K562 (cell line): ENCODE measurements around the gene SPON1. TPM values are rescaled to one million over a fixed set of nuclear protein-coding genes. Genes with fewer than 3 reads are reported as not detected.

Experiments used
- ATAC-seq: fragments of 200-7000 bp; cut with Tn5 transposase; 3 replicates; pipeline ENCODE4 v1.9.1; 2020; ENCODE audit warnings: moderate library complexity
- BruUV-seq: library from RNA; stranded (reverse); fragments of 400-500 nt; replicated peaks from 2 replicates; lab custom pipeline; 2021; lab: Mats Ljungman, UMichigan
- CTCF ChIA-PET: fragments of 300-600 bp; formaldehyde crosslinking; extraction: SDS; loops from one replicate; lab custom pipeline; 2021; ENCODE audit warnings: low intra/inter-chr PET ratio; lab: Yijun Ruan, JAX
- POLR2A ChIA-PET: fragments of 300-600, 350-650 bp; sonication (Branson Sonifier 250); formaldehyde crosslinking; extraction: SDS; loops from one replicate; lab custom pipeline; 2021; ENCODE audit warnings: antibody characterized with exemption, inconsistent platforms; lab: Yijun Ruan, JAX
- DNase-seq, 4 experiments: peaks; one replicate each; pipeline versions ENCODE4 v3.0.0 to v3.0.0-alpha.2; 2011 to 2018; ENCODE audit warnings: low spot score in 3 of 4, mixed read lengths in 3 of 4; ENCODE audit errors: extremely low read depth in 1 of 4
- FAIRE-seq: peaks from 2 replicates; lab custom pipeline; 2011; peaks lifted over from hg19 to GRCh38; lab: Jason Lieb, UNC
- H2AFZ ChIP-seq: 2 replicates; pipeline ENCODE4 v1.6.0; 2011; ENCODE audit warnings: low read depth, low read length, control low read depth, inconsistent platforms
- H3K27ac ChIP-seq: fragments of 200-600 bp; 3 replicates; pipeline ENCODE4 v1.8.0; 2011; ENCODE audit warnings: low read depth, mild to moderate bottlenecking, control low read depth, inconsistent platforms, low read length, moderate library complexity, mixed read lengths; ENCODE audit errors: extremely low read depth
- H3K27me3 ChIP-seq, 2 experiments: fragments of 300-600 bp in 1 of 2; 2 replicates in 1 of 2; 3 replicates in 1 of 2; pipeline versions ENCODE4 v1.6.0 to v1.8.0; 2011; ENCODE audit warnings: inconsistent platforms in 2 of 2, low read length in 2 of 2, mild to moderate bottlenecking in 1 of 2, mixed read lengths in 1 of 2, moderate library complexity in 1 of 2; ENCODE audit not compliant: control insufficient read depth in 2 of 2, insufficient read depth in 2 of 2
- H3K36me3 ChIP-seq: fragments of 300-600 bp; 3 replicates; pipeline ENCODE4 v1.8.0; 2011; ENCODE audit warnings: mild to moderate bottlenecking, low read length, inconsistent platforms; ENCODE audit not compliant: control insufficient read depth, insufficient read depth
- H3K4me1 ChIP-seq, 2 experiments: fragments of 200-600 bp in 1 of 2; replicated peaks in 1 of 2; 2 replicates in 1 of 2; 3 replicates in 1 of 2; pipeline versions ENCODE4 v1.5.1 to v1.8.0; 2011; ENCODE audit warnings: inconsistent platforms in 2 of 2, low read length in 2 of 2, mild to moderate bottlenecking in 1 of 2, mixed read lengths in 1 of 2, moderate library complexity in 1 of 2; ENCODE audit not compliant: control insufficient read depth in 2 of 2, insufficient read depth in 2 of 2
- H3K4me2 ChIP-seq: 2 replicates; pipeline ENCODE4 v1.6.1; 2011; ENCODE audit warnings: low read length, control low read depth, inconsistent platforms, mixed read lengths; ENCODE audit not compliant: insufficient read depth
- H3K4me3 ChIP-seq: fragments of 200-600 bp; sonication (generic), shearing (Covaris generic); 2 replicates; pipeline ENCODE4 v1.5.1; 2016; ENCODE audit warnings: control low read depth, inconsistent platforms
- H3K79me2 ChIP-seq: fragments of 200-600 bp; 3 replicates; pipeline ENCODE4 v1.8.0; 2011; ENCODE audit warnings: low read length, inconsistent platforms; ENCODE audit not compliant: control insufficient read depth, insufficient read depth
- H3K9ac ChIP-seq, 2 experiments: 2 replicates each; pipeline versions ENCODE4 v1.6.0 to v1.6.1; 2011; ENCODE audit warnings: low read depth in 2 of 2, low read length in 2 of 2, control low read depth in 1 of 2, inconsistent platforms in 1 of 2, mild to moderate bottlenecking in 1 of 2, mixed read lengths in 1 of 2; ENCODE audit not compliant: insufficient read depth in 1 of 2
- H3K9me1 ChIP-seq: one replicate; pipeline ENCODE4 v1.6.0; 2011; ENCODE audit warnings: inconsistent platforms, mild to moderate bottlenecking, low read length, moderate library complexity; ENCODE audit not compliant: control insufficient read depth, insufficient read depth
- H3K9me3 ChIP-seq: replicated peaks from 2 replicates; pipeline ENCODE4 v1.5.1; 2011; ENCODE audit warnings: low read depth, low read length, inconsistent platforms; ENCODE audit not compliant: control insufficient read depth, insufficient read depth
- H4K20me1 ChIP-seq: replicated peaks from 2 replicates; pipeline ENCODE4 v1.6.1; 2011; ENCODE audit warnings: low read length, inconsistent platforms, mixed read lengths; ENCODE audit not compliant: control insufficient read depth, insufficient read depth
- BRD4 ChIP-seq: fragments of 200-600 bp; sonication (generic); IDR thresholded peaks from 2 replicates; pipeline ENCODE4 v1.6.1; 2017; ENCODE audit warnings: inconsistent platforms
- HLTF ChIP-seq: fragments of 450-650 bp; IDR thresholded peaks from 2 replicates; pipeline ENCODE4 v1.6.1; 2016
- POLR2AphosphoS2 ChIP-seq: IDR thresholded peaks from 2 replicates; pipeline ENCODE4 v1.6.1; 2012; ENCODE audit warnings: low read length, improper control_type of control experiment
- RFX7 ChIP-seq: fragments of 250-450 bp; sonication (Bioruptor Pico); IDR thresholded peaks from 2 replicates; pipeline ENCODE4 v1.5.1; 2021; ENCODE audit warnings: mild to moderate bottlenecking
- U2AF1 ChIP-seq: fragments of 200-400 bp; formaldehyde crosslinking; optimal IDR thresholded peaks from 2 replicates; pipeline ENCODE3; 2017; ENCODE audit warnings: mild to moderate bottlenecking, low read depth, low read length, moderate library complexity
- WHSC1 ChIP-seq: IDR thresholded peaks from one replicate; pipeline ENCODE4 v1.6.1; 2012; ENCODE audit warnings: low read length, control low read depth, inconsistent platforms
- ZFP91 ChIP-seq: sonication (generic); formaldehyde crosslinking; IDR thresholded peaks from 2 replicates; pipeline ENCODE4 v1.8.0; 2022; ENCODE audit warnings: mild to moderate bottlenecking, missing genetic modification reagents
- ZNF280B ChIP-seq: fragments of 250-450 bp; sonication (Bioruptor Pico); IDR thresholded peaks from 2 replicates; pipeline ENCODE4 v1.5.1; 2021; ENCODE audit warnings: mild to moderate bottlenecking
- ZNF644 ChIP-seq: fragments of 200-800 bp; sonication (Bioruptor generic); IDR thresholded peaks from 2 replicates; pipeline ENCODE4 v1.6.1; 2016; ENCODE audit warnings: low read depth, missing genetic modification characterization, missing compliant biosample characterization
- ZNF780A ChIP-seq: fragments of 250-450 bp; sonication (Bioruptor Pico); IDR thresholded peaks from 2 replicates; pipeline ENCODE4 v1.5.0; 2021; ENCODE audit warnings: mild to moderate bottlenecking
- WGBS: fragments of 100-300 bp; shearing (Covaris generic); methylation state at CpG from one replicate; pipeline ENCODE4 v1.1.6; 2016; ENCODE audit warnings: low coverage, mixed read lengths; ENCODE audit not compliant: insufficient coverage; ENCODE audit errors: missing lambda C conversion rate; 5-methylcytosine and 5-hydroxymethylcytosine counted together
- in situ Hi-C: fragments of 300-500 bp; cut with MboI; formaldehyde crosslinking; loops from 4 replicates; pipeline ENCODE4 v1.15.0; 2018; ENCODE audit warnings: inconsistent platforms, mixed read lengths
- intact Hi-C: fragments of 100-400 bp; cut with micrococcal nuclease; formaldehyde crosslinking; loops from 2 replicates; pipeline ENCODE4 v1.14.2; 2022
- polyA plus RNA-seq, 8 experiments: library from polyadenylated mRNA; depleted of rRNA in 4 of 8; stranded (reverse) in 5 of 8; unstranded in 3 of 8; fragments of >200 nt; fragmentation: Nextera tagmentation in 2 of 8; fragmentation: Illumina TruSeq in 1 of 8; extraction: Ambion mirVana in 2 of 8; extraction: Trizol in 1 of 8; gene quantifications; 2 replicates each; pipeline versions ENCODE4 v1.2.1 to v1.2.3, GENCODE V29; 2011 to 2014; ENCODE audit warnings: inconsistent platforms in 1 of 8, missing spikeins in 1 of 8
- total RNA-seq, 7 experiments: library from RNA; depleted of rRNA in 6 of 7; stranded (reverse); fragments of >200 nt in 6 of 7; fragmentation: Illumina TruSeq in 2 of 7; extraction: Trizol in 2 of 7; gene quantifications; 2 replicates each; pipeline versions ENCODE4 v1.2.1 to v1.2.3, GENCODE V29; 2011 to 2021; ENCODE audit warnings: low replicate concordance in 1 of 7
- TF ChIP-seq, protein P1 (sequence below): fragments of 450-650 bp; formaldehyde crosslinking; IDR thresholded peaks from 2 replicates; pipeline ENCODE4 v1.4.0; 2020; ENCODE audit warnings: mild to moderate bottlenecking, mixed read lengths
- TF ChIP-seq, protein P2 (sequence below): fragments of 450-650 bp; IDR thresholded peaks from 2 replicates; pipeline ENCODE4 v1.6.1; 2016; ENCODE audit warnings: antibody characterized with exemption

SPON1 gene
- total and polyA plus RNA-seq, 9 of the 15 experiments (the other 6 are each of a cell fraction or from before 2014, with no cell fraction given) = 0.04 to 0.06 TPM; not detected in 7

- in situ Hi-C loops = no loop called here
- Histone ChIP-seq H3K27ac (no peak overlapping the region), H3K9ac (no peak overlapping the region), H3K36me3 (no peaks in the 10 kb centered on the region), H4K20me1 (no peaks in the 10 kb centered on the region)
- no peak for FAIRE-seq
- TF ChIP-seq ZNF780A (no peak), RFX7 (CRISPR knock-in tag) (no peak), ZFP91 (CRISPR knock-in tag) (no peak), U2AF1 (no peak), BRD4 (no peak), ZNF644 (tag) (no peak), ZNF280B (no peak), WHSC1 (no peak), POLR2AphosphoS2 (no peak), HLTF (no peak)
- TF ChIP-seq, protein P1, sequence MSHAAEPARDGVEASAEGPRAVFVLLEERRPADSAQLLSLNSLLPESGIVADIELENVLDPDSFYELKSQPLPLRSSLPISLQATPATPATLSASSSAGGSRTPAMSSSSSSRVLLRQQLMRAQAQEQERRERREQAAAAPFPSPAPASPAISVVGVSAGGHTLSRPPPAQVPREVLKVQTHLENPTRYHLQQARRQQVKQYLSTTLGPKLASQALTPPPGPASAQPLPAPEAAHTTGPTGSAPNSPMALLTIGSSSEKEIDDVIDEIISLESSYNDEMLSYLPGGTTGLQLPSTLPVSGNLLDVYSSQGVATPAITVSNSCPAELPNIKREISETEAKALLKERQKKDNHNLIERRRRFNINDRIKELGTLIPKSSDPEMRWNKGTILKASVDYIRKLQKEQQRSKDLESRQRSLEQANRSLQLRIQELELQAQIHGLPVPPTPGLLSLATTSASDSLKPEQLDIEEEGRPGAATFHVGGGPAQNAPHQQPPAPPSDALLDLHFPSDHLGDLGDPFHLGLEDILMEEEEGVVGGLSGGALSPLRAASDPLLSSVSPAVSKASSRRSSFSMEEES = no peak
- TF ChIP-seq, protein P2, sequence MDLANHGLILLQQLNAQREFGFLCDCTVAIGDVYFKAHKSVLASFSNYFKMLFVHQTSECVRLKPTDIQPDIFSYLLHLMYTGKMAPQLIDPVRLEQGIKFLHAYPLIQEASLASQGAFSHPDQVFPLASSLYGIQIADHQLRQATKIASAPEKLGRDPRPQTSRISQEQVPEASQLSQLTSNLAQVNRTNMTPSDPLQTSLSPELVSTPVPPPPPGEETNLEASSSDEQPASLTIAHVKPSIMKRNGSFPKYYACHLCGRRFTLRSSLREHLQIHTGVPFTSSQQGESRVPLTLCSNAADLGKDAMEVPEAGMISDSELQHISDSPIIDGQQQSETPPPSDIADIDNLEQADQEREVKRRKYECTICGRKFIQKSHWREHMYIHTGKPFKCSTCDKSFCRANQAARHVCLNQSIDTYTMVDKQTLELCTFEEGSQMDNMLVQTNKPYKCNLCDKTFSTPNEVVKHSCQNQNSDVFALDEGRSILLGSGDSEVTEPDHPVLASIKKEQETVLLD = no peak
- TF ChIP-seq, all 486 proteins: peak for 0
- no TSS peak for BruUV-seq
- Histone ChIP-seq H2AFZ (no peak overlapping the region), H3K79me2 (no peaks in the 10 kb centered on the region), H3K4me3 (no peak overlapping the region), H3K9me1 (no peaks in the 10 kb centered on the region), H3K9me3 (no peaks in the 10 kb centered on the region), H3K27me3 (0 out of 5 replicates have a peak, but pooled peaks cover 0 to under 1% of the 10 kb centered on the region in 2 experiments), H3K4me2 (no peak overlapping the region), H3K4me1 (no peaks in the 10 kb centered on the region)
- 0% methylated on average over 4 of the region's 4 CpGs for WGBS
- ATAC-seq = no peak
- ChIA-PET POLR2A (interaction anchor here (0.6 to 1.0 kb wide), 2 partner anchors 11 to 327 kb away, joined by 3 to 4 read pairs; no protein-coding TSS in a partner anchor), CTCF (no interaction called here)
- DNase-seq = no peak
- intact Hi-C loops = no loop called here
Observed at GRCh38 chr11:14184028-14184940, 221.8 kb downstream of the SPON1 start.
